ENCODE data around the gene DLG2.

The DLG2 gene

DNA sequence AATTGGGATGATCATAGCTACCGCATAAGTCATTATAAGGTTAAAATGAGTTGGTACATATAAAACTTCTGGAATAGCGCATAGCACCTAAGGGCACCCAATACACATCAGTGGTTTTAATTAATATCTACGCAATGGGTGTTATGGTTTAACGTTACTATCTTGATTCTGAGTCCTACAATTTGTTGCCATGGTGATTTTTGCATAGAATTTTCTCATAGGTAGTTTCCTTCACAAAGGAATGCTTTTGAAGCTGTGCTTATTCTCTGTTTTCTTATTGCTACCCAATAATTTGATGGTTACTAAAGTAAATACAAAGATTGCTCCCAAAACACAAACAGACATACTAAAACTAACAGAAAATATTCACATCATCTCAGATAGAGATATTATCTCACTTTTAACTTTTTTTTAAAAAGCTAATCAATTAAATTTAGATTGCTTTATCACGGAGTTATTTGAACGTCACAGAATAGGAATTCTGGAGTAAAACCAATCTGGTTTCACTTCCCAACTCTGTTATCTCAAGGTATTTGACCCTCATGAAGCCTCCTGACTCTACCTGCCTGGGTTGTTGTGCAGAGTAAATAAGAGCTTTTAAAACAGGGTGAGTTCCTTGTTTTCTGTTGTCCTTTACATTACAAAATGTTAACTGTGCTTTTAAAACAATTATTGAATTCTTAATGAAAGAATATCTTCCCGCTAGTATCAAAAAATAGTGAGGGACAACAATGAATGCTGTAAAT lies 1705.5 kb downstream of the DLG2 start:
- H3K9ac ChIP-seq (ENCODE audit: low read length): no peak overlapping the region

DNA sequence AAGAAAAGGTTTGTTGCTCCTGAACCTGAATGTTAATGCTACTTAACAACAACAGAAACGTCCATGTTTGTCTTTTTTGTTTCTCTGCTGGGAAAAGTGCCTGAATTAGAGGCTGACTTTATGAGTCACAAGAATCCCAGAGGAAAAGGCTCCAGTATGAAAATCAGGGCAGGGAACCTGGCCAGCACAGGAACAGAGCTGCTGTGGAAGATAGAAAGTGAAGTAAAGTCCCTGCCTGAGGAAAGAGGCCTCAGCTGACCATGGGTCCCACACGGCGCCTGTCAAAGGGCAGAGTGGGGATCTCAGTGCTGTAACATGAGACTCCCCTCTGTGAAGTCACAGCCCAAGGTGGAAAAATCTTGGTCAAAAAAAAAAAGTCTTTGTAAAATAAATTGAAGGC lies 1708.7 kb downstream of the DLG2 start:
- no peak overlapping the region for H2AFZ ChIP-seq (ENCODE audit: low read length)
- H4K20me1 ChIP-seq (ENCODE audit: insufficient read depth, low read length): no peaks in the 10 kb centered on the region
- H3K9me2 ChIP-seq (ENCODE audit: low read depth, low read length): no peaks in the 10 kb centered on the region
- H3K9ac ChIP-seq (ENCODE audit: low read length): no peak overlapping the region
- TF ChIP-seq, protein P1, sequence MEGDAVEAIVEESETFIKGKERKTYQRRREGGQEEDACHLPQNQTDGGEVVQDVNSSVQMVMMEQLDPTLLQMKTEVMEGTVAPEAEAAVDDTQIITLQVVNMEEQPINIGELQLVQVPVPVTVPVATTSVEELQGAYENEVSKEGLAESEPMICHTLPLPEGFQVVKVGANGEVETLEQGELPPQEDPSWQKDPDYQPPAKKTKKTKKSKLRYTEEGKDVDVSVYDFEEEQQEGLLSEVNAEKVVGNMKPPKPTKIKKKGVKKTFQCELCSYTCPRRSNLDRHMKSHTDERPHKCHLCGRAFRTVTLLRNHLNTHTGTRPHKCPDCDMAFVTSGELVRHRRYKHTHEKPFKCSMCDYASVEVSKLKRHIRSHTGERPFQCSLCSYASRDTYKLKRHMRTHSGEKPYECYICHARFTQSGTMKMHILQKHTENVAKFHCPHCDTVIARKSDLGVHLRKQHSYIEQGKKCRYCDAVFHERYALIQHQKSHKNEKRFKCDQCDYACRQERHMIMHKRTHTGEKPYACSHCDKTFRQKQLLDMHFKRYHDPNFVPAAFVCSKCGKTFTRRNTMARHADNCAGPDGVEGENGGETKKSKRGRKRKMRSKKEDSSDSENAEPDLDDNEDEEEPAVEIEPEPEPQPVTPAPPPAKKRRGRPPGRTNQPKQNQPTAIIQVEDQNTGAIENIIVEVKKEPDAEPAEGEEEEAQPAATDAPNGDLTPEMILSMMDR (IDR thresholded peaks at IDR 0.05; ENCODE audit: low read length): no peak
- no peak for TF ChIP-seq EZH2 (IDR thresholded peaks at IDR 0.05; ENCODE audit: borderline replicate concordance, low read length)
- H3K9me3 ChIP-seq (ENCODE audit: low read length): no peaks in the 10 kb centered on the region
- no peaks in the 10 kb centered on the region for H3K79me2 ChIP-seq (ENCODE audit: insufficient read depth, low read length)
- no peaks in the 10 kb centered on the region for H3K36me3 ChIP-seq (ENCODE audit: insufficient read depth, low read length)
- no peak overlapping the region for H3K4me3 ChIP-seq (ENCODE audit: low read depth, low read length, poor library complexity, severe bottlenecking)
- no peaks in the 10 kb centered on the region for H3K4me1 ChIP-seq (ENCODE audit: insufficient read depth, low read length, severe bottlenecking)
- no peaks in the 10 kb centered on the region for H3F3A ChIP-seq (ENCODE audit: insufficient read depth, low read length)
- H3K27me3 ChIP-seq (ENCODE audit: insufficient read depth, low read length): no peaks in the 10 kb centered on the region
- H3K27ac ChIP-seq (ENCODE audit: low read depth, low read length, poor library complexity, severe bottlenecking): no peak overlapping the region
- no peak overlapping the region for H3K4me2 ChIP-seq (ENCODE audit: low read length)

More for the DNA sequence above, 1705.5 kb downstream of the DLG2 start:
- Histone ChIP-seq H3K4me1 (ENCODE audit: insufficient read depth, low read length, severe bottlenecking) (no peaks in the 10 kb centered on the region), H3K27me3 (ENCODE audit: insufficient read depth, low read length) (no peaks in the 10 kb centered on the region), H3K9me2 (ENCODE audit: low read depth, low read length) (no peaks in the 10 kb centered on the region), H3K36me3 (ENCODE audit: insufficient read depth, low read length) (no peaks in the 10 kb centered on the region), H3K27ac (ENCODE audit: low read depth, low read length, poor library complexity, severe bottlenecking) (no peak overlapping the region), H4K20me1 (ENCODE audit: insufficient read depth, low read length) (no peaks in the 10 kb centered on the region), H3F3A (ENCODE audit: insufficient read depth, low read length) (no peaks in the 10 kb centered on the region), H3K4me2 (ENCODE audit: low read length) (no peak overlapping the region), H2AFZ (ENCODE audit: low read length) (no peak overlapping the region), H3K79me2 (ENCODE audit: insufficient read depth, low read length) (no peaks in the 10 kb centered on the region), H3K9me3 (ENCODE audit: low read length) (no peaks in the 10 kb centered on the region), H3K4me3 (ENCODE audit: low read depth, low read length, poor library complexity, severe bottlenecking) (no peak overlapping the region)
- no peak for TF ChIP-seq EZH2 (IDR thresholded peaks at IDR 0.05; ENCODE audit: borderline replicate concordance, low read length)
- TF ChIP-seq, protein P1 (IDR thresholded peaks at IDR 0.05; ENCODE audit: low read length): no peak

DNA sequence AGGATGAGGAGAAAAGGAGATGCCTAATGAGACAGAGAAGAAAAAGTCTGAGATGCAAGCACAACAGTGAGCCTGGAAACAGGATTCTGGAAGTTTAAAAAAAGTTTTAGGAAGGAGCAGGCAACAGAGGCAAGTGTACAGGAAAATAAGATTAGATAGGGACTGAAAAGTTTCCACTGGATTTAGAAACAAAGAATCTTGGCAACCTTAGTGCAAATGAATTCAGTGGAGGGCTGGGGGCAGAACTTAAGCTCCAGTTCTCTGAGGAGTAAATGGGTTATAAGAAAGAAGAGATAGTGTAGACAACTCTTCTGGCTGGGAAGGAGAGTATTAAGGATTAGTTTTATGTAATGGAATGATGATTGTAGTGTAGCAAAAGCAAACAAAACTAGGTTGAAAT lies 1712.1 kb downstream of the DLG2 start:
- Histone ChIP-seq H3K9ac (ENCODE audit: low read length) (no peak overlapping the region), H3K4me2 (ENCODE audit: low read length) (no peak overlapping the region), H2AFZ (ENCODE audit: low read length) (no peak overlapping the region), H3F3A (ENCODE audit: insufficient read depth, low read length) (no peaks in the 10 kb centered on the region), H3K9me2 (ENCODE audit: low read depth, low read length) (no peaks in the 10 kb centered on the region), H3K79me2 (ENCODE audit: insufficient read depth, low read length) (no peaks in the 10 kb centered on the region), H3K4me3 (ENCODE audit: low read depth, low read length, poor library complexity, severe bottlenecking) (no peak overlapping the region), H3K9me3 (ENCODE audit: low read length) (no peaks in the 10 kb centered on the region), H3K4me1 (ENCODE audit: insufficient read depth, low read length, severe bottlenecking) (no peaks in the 10 kb centered on the region), H3K27me3 (ENCODE audit: insufficient read depth, low read length) (no peaks in the 10 kb centered on the region), H3K27ac (ENCODE audit: low read depth, low read length, poor library complexity, severe bottlenecking) (no peak overlapping the region), H4K20me1 (ENCODE audit: insufficient read depth, low read length) (no peaks in the 10 kb centered on the region), H3K36me3 (ENCODE audit: insufficient read depth, low read length) (no peaks in the 10 kb centered on the region)
- TF ChIP-seq, protein P1 (IDR thresholded peaks at IDR 0.05; ENCODE audit: low read length): no peak
- TF ChIP-seq EZH2 (IDR thresholded peaks at IDR 0.05; ENCODE audit: borderline replicate concordance, low read length): no peak

Measured in OCI-LY1 (cell line).